ENCODE data around the gene WFIKKN2. TPM values are rescaled to one million over a fixed set of nuclear protein-coding genes. Genes with fewer than 3 reads are reported as not detected.

Gene WFIKKN2
- total and polyA plus RNA-seq, 7 donors = 0.09 to 3.4 (median 0.32) TPM

GRCh38 chr17:50863931-50864330 is 28.5 kb downstream of the WFIKKN2 start:
- peaks cover 0 to 28% of the 10 kb centered on the region in 2 donors for H3K36me3 ChIP-seq (ENCODE audit: insufficient read depth in 1 of 2, low read depth in 1 of 2)
- no peaks in the 10 kb centered on the region for H3K9me3 ChIP-seq
- peaks cover 18% of the 10 kb centered on the region for H3K4me1 ChIP-seq
- intact Hi-C loops (cut with DNase I) = loop anchor here in 1 of 2 donors (10.0 kb wide), 1 partner anchor 291 kb away; the partner anchor contains the start of gene NME1
- peak overlapping the region; percentile 90 for H3K4me3 ChIP-seq
- no peaks in the 10 kb centered on the region for H3K27me3 ChIP-seq (ENCODE audit: insufficient read depth in 3 of 3, low read length in 2 of 3)
- peak overlapping the region; percentile 100 for H3K27ac ChIP-seq
- TF ChIP-seq CTCF (IDR thresholded peaks at IDR 0.05) = no peak
- DNase-seq = no peak
- WGBS, 3 donors = 24 to 48% (median 27%) methylated on average over 3 of the region's 3 CpGs
- no peak for ATAC-seq

GRCh38 chr17:50864747-50865059 is 29.3 kb downstream of the WFIKKN2 start:
- no peaks in the 10 kb centered on the region for H3K27me3 ChIP-seq (ENCODE audit: insufficient read depth in 3 of 3, low read length in 2 of 3)
- intact Hi-C loops (cut with DNase I) = loop anchor here (5.0 to 10.0 kb wide), 2 partner anchors 38 to 290 kb away; partner anchors contain the start of gene NME1 (in 1 of the 2)
- H3K36me3 ChIP-seq (ENCODE audit: insufficient read depth in 1 of 2, low read depth in 1 of 2) = peaks cover 0 to 28% of the 10 kb centered on the region in 2 donors
- H3K9me3 ChIP-seq = no peaks in the 10 kb centered on the region
- ATAC-seq (no peak), DNase-seq (no peak)
- 5 to 11% (median 8%) methylated on average over 6 of the region's 6 CpGs for WGBS, 3 donors
- peak overlapping the region; percentile 100 for H3K27ac ChIP-seq
- H3K4me3 ChIP-seq = peak overlapping the region; percentile 90
- peaks cover 24% of the 10 kb centered on the region for H3K4me1 ChIP-seq
- TF ChIP-seq CTCF (IDR thresholded peaks at IDR 0.05) = no peak

- intact Hi-C loops (cut with DNase I) = loop anchor here (5.0 to 10.0 kb wide), 2 partner anchors 37 to 290 kb away; partner anchors contain the start of gene NME1 (in 1 of the 2)
- peaks cover 24% of the 10 kb centered on the region for H3K4me1 ChIP-seq
- WGBS, 3 donors = 0 to 1% (median 1%) methylated on average over 37 to 50 of the region's 50 CpGs
Measured at GRCh38 chr17:50865060-50865867, 29.9 kb downstream of the WFIKKN2 start.

GRCh38 chr17:50865868-50866260 is 30.5 kb downstream of the WFIKKN2 start:
- no peaks in the 10 kb centered on the region for H3K9me3 ChIP-seq
- WGBS, 3 donors = 0 to 1% (median 0%) methylated on average over 26 to 53 of the region's 53 CpGs
- H3K36me3 ChIP-seq (ENCODE audit: insufficient read depth in 1 of 2, low read depth in 1 of 2) = peaks cover 0 to 28% of the 10 kb centered on the region in 2 donors
- TF ChIP-seq CTCF (IDR thresholded peaks at IDR 0.05) = no peak
- H3K4me3 ChIP-seq = peak overlapping the region; percentile 90
- H3K4me1 ChIP-seq = peaks cover 24% of the 10 kb centered on the region
- H3K27me3 ChIP-seq (ENCODE audit: insufficient read depth in 3 of 3, low read length in 2 of 3) = no peaks in the 10 kb centered on the region
- H3K27ac ChIP-seq = peak overlapping the region; percentile 100
- peak in 2 of 4 donors; percentile 1 to 3 for ATAC-seq
- intact Hi-C loops (cut with DNase I) = loop anchor here (2.0 to 10.0 kb wide), 3 partner anchors 36 to 289 kb away; partner anchors contain the start of gene NME1 (in 1 of the 2)
- no peak for DNase-seq

More at GRCh38 chr17:50865060-50865867, 29.9 kb downstream of the WFIKKN2 start:
- H3K27ac ChIP-seq = peak overlapping the region; percentile 100
- ATAC-seq (peak; percentile 35 to 47 (median 42)), DNase-seq (peak; percentile 79 to 90)
- H3K27me3 ChIP-seq (ENCODE audit: insufficient read depth in 3 of 3, low read length in 2 of 3) = no peaks in the 10 kb centered on the region
- no peak for TF ChIP-seq CTCF (IDR thresholded peaks at IDR 0.05)
- H3K36me3 ChIP-seq (ENCODE audit: insufficient read depth in 1 of 2, low read depth in 1 of 2) = peaks cover 0 to 28% of the 10 kb centered on the region in 2 donors
- H3K4me3 ChIP-seq = peak overlapping the region; percentile 90
- no peaks in the 10 kb centered on the region for H3K9me3 ChIP-seq

Measured in psoas muscle (tissue), 8 donors.